HepG2 (cell line): Measurements from ENCODE around the gene SLC9A9. TPM values are rescaled to one million over a fixed set of nuclear protein-coding genes. Genes with fewer than 3 reads are reported as not detected.

Experiments
- ATAC-seq: fragments of 200-7000 bp; cut with Tn5 transposase; 3 replicates; pipeline ENCODE4 v1.9.1; 2020; ENCODE audit warnings: mild to moderate bottlenecking, moderate library complexity
- BruUV-seq: library from RNA; stranded (reverse); fragments of 400-500 nt; replicated peaks from 2 replicates; lab custom pipeline; 2021; lab: Mats Ljungman, UMichigan
- CTCF ChIA-PET: fragments of 300-600 bp; formaldehyde crosslinking; extraction: SDS; loops from one replicate; lab custom pipeline; 2021; ENCODE audit warnings: low total read pairs, inconsistent platforms, low intra/inter-chr PET ratio; lab: Yijun Ruan, JAX
- POLR2A ChIA-PET: fragments of 350-600 bp; sonication (Branson Sonifier 250); formaldehyde crosslinking; loops from one replicate; lab custom pipeline; 2020; ENCODE audit warnings: antibody characterized with exemption, inconsistent platforms; lab: Yijun Ruan, JAX
- DNase-seq: peaks from one replicate; pipeline ENCODE4 v3.0.0-alpha.2; 2015; ENCODE audit warnings: low spot score
- FAIRE-seq: peaks from 3 replicates; lab custom pipeline; 2011; peaks lifted over from hg19 to GRCh38; lab: Jason Lieb, UNC
- H2AFZ ChIP-seq: one replicate; pipeline ENCODE4 v1.6.1; 2011; ENCODE audit warnings: low read length, inconsistent platforms
- H3K27ac ChIP-seq: fragments of 300-600 bp; 3 replicates; pipeline ENCODE4 v1.8.0; 2011; ENCODE audit warnings: mixed run types, mild to moderate bottlenecking, mixed read lengths, low read length, inconsistent platforms; ENCODE audit not compliant: insufficient read depth; ENCODE audit errors: extremely low read length
- H3K27me3 ChIP-seq, 2 experiments: fragments of 200-600 bp in 1 of 2; 2 replicates in 1 of 2; 3 replicates in 1 of 2; pipeline versions ENCODE4 v1.6.0 to v1.8.0; 2011; ENCODE audit warnings: low read length in 2 of 2, mild to moderate bottlenecking in 2 of 2, moderate library complexity in 2 of 2, inconsistent platforms in 1 of 2; ENCODE audit not compliant: insufficient read depth in 2 of 2, control insufficient read depth in 1 of 2
- H3K36me3 ChIP-seq, 2 experiments: fragments of 200-600 bp in 1 of 2; replicated peaks in 1 of 2; 2 replicates in 1 of 2; 3 replicates in 1 of 2; pipeline versions ENCODE4 v1.5.1 to v1.8.0; 2011; ENCODE audit warnings: low read length in 2 of 2, inconsistent platforms in 1 of 2; ENCODE audit not compliant: insufficient read depth in 2 of 2, control insufficient read depth in 1 of 2
- H3K4me1 ChIP-seq: 2 replicates; pipeline ENCODE4 v1.5.1; 2012; ENCODE audit warnings: low read length, inconsistent platforms; ENCODE audit not compliant: insufficient read depth
- H3K4me2 ChIP-seq: 2 replicates; pipeline ENCODE4 v1.6.0; 2011; ENCODE audit warnings: low read depth, low read length, inconsistent platforms
- H3K4me3 ChIP-seq, 3 experiments: fragments of 200-600 bp in 1 of 3; sonication (generic), shearing (Covaris generic) in 1 of 3; replicated peaks in 1 of 3; 2 replicates each; pipeline ENCODE4 v1.5.1; 2011 to 2016; ENCODE audit warnings: low read length in 3 of 3, inconsistent platforms in 2 of 3, low read depth in 2 of 3, mild to moderate bottlenecking in 2 of 3, control low read depth in 1 of 3, mixed read lengths in 1 of 3; ENCODE audit not compliant: insufficient read depth in 1 of 3
- H3K79me2 ChIP-seq: one replicate; pipeline ENCODE4 v1.6.1; 2011; ENCODE audit warnings: low read length, inconsistent platforms; ENCODE audit not compliant: insufficient read depth
- H3K9ac ChIP-seq: 2 replicates; pipeline ENCODE4 v1.6.0; 2011; ENCODE audit warnings: mild to moderate bottlenecking, low read depth, low read length, inconsistent platforms; ENCODE audit not compliant: insufficient read depth
- H3K9me3 ChIP-seq: 2 replicates; pipeline ENCODE4 v1.5.1; 2012; ENCODE audit warnings: mild to moderate bottlenecking, low read length
- H4K20me1 ChIP-seq: 2 replicates; pipeline ENCODE4 v1.6.0; 2011; ENCODE audit warnings: inconsistent platforms, mild to moderate bottlenecking, low read length, moderate library complexity; ENCODE audit not compliant: insufficient read depth
- FOXO1 ChIP-seq: sonication (generic); formaldehyde crosslinking; IDR thresholded peaks from 2 replicates; pipeline ENCODE4 v1.4.0; 2020; ENCODE audit warnings: missing genetic modification reagents
- HMG20A ChIP-seq: IDR thresholded peaks from 2 replicates; pipeline ENCODE4 v1.6.1; 2016; ENCODE audit warnings: borderline replicate concordance
- MAF1 ChIP-seq: sonication (generic); formaldehyde crosslinking; IDR thresholded peaks from 2 replicates; pipeline ENCODE4 v1.5.0; 2020; ENCODE audit warnings: missing genetic modification reagents, borderline replicate concordance
- MAFK ChIP-seq, 2 experiments: IDR thresholded peaks in 1 of 2; conservative IDR thresholded peaks in 1 of 2; 2 replicates each; pipeline ENCODE4 v1.6.1; 2011; ENCODE audit warnings: improper control_type of control experiment in 2 of 2, low read length in 2 of 2
- MTA3 ChIP-seq: sonication (generic); formaldehyde crosslinking; IDR thresholded peaks from 2 replicates; pipeline ENCODE4 v1.4.0; 2020; ENCODE audit warnings: missing genetic modification reagents
- RAD21 ChIP-seq: fragments of 450-650 bp; formaldehyde crosslinking; IDR thresholded peaks from 2 replicates; pipeline ENCODE4 v1.5.0; 2020; ENCODE audit warnings: mild to moderate bottlenecking
- RBFOX2 ChIP-seq: fragments of 200-400 bp; formaldehyde crosslinking; IDR thresholded peaks from 2 replicates; pipeline ENCODE4 v1.6.1; 2017; ENCODE audit warnings: low read depth, mild to moderate bottlenecking, low read length
- ZNF224 ChIP-seq: sonication (generic); formaldehyde crosslinking; IDR thresholded peaks from 2 replicates; pipeline ENCODE4 v1.5.0; 2020; ENCODE audit warnings: mild to moderate bottlenecking, missing genetic modification reagents
- ZNF713 ChIP-seq: sonication (generic); formaldehyde crosslinking; IDR thresholded peaks from 2 replicates; pipeline ENCODE4 v1.4.0; 2020; ENCODE audit warnings: mild to moderate bottlenecking, missing genetic modification reagents
- WGBS: methylation state at CpG from one replicate; pipeline ENCODE4 v1.1.6; 2017; ENCODE audit warnings: low lambda C conversion rate; 5-methylcytosine and 5-hydroxymethylcytosine counted together
- in situ Hi-C: cut with HindIII; loops from 2 replicates; pipeline ENCODE4 v1.10.0; 2017; ENCODE audit warnings: low pct_unique_long_range_greater_than_20kb; ENCODE audit not compliant: extremely low pct_ligation_motif_present
- intact Hi-C: fragments of 100-400 bp; cut with micrococcal nuclease; formaldehyde crosslinking; loops from one replicate; pipeline ENCODE4 v1.10.0; 2022; ENCODE audit not compliant: unreplicated experiment
- polyA plus RNA-seq, 8 experiments: library from polyadenylated mRNA; depleted of rRNA in 3 of 8; stranded (reverse) in 7 of 8; unstranded in 1 of 8; fragments of >200 nt; fragmentation: Illumina TruSeq in 4 of 8; extraction: Trizol in 4 of 8; gene quantifications; 2 replicates each; pipeline versions ENCODE4 v1.2.1 to v1.2.3, GENCODE V29; 2011 to 2016; ENCODE audit warnings: low read depth in 4 of 8, missing spikeins in 1 of 8, mixed read lengths in 1 of 8; ENCODE audit not compliant: insufficient read depth in 1 of 8
- total RNA-seq, 5 experiments: library from RNA; depleted of rRNA; stranded (reverse); fragments of >200 nt; fragmentation: Illumina TruSeq; extraction: Trizol; gene quantifications; 2 replicates each; pipeline ENCODE4 v1.2.3, GENCODE V29; 2016; ENCODE audit warnings: low read depth in 1 of 5
- TF ChIP-seq, protein P1 (sequence below): sonication (generic); formaldehyde crosslinking; IDR thresholded peaks from 2 replicates; pipeline ENCODE4 v1.9.0; 2021; ENCODE audit warnings: mild to moderate bottlenecking, missing genetic modification reagents
- TF ChIP-seq, protein P2 (sequence below): sonication (generic); formaldehyde crosslinking; IDR thresholded peaks from 2 replicates; pipeline ENCODE4 v1.4.0; 2020; ENCODE audit warnings: missing genetic modification reagents
- TF ChIP-seq, protein P3 (sequence below): sonication (generic); formaldehyde crosslinking; IDR thresholded peaks from 2 replicates; pipeline ENCODE4 v1.5.0; 2020; ENCODE audit warnings: missing genetic modification reagents, mild to moderate bottlenecking, borderline replicate concordance

SLC9A9 gene
- total and polyA plus RNA-seq, 2 of the 13 experiments (the other 11 are each of a cell fraction or from before 2014, with no cell fraction given), result not detected

DNA sequence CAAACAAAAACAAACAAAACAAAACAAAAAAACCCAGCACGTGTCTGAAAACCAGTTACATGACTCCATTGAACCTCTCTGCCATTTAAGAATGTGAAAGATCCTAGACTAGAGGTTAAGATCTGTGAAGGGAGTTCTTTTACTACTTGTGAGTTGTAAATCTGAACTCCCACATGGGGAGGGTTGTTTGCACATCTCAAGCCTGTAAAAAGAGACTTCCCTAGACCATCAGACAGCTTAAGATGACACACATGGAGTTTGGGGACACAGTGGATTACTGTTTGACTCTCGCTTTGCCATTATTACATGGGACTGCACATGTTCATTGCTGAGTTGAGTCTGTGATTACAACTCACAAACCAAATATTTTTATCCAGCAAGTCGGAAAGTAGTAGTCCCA is 171.5 kb downstream of the SLC9A9 start (continued):
- TF ChIP-seq MAF1, result no peak
- TF ChIP-seq RBFOX2, result no peak
- no peak for TF ChIP-seq ZNF224
- TF ChIP-seq, protein P1, sequence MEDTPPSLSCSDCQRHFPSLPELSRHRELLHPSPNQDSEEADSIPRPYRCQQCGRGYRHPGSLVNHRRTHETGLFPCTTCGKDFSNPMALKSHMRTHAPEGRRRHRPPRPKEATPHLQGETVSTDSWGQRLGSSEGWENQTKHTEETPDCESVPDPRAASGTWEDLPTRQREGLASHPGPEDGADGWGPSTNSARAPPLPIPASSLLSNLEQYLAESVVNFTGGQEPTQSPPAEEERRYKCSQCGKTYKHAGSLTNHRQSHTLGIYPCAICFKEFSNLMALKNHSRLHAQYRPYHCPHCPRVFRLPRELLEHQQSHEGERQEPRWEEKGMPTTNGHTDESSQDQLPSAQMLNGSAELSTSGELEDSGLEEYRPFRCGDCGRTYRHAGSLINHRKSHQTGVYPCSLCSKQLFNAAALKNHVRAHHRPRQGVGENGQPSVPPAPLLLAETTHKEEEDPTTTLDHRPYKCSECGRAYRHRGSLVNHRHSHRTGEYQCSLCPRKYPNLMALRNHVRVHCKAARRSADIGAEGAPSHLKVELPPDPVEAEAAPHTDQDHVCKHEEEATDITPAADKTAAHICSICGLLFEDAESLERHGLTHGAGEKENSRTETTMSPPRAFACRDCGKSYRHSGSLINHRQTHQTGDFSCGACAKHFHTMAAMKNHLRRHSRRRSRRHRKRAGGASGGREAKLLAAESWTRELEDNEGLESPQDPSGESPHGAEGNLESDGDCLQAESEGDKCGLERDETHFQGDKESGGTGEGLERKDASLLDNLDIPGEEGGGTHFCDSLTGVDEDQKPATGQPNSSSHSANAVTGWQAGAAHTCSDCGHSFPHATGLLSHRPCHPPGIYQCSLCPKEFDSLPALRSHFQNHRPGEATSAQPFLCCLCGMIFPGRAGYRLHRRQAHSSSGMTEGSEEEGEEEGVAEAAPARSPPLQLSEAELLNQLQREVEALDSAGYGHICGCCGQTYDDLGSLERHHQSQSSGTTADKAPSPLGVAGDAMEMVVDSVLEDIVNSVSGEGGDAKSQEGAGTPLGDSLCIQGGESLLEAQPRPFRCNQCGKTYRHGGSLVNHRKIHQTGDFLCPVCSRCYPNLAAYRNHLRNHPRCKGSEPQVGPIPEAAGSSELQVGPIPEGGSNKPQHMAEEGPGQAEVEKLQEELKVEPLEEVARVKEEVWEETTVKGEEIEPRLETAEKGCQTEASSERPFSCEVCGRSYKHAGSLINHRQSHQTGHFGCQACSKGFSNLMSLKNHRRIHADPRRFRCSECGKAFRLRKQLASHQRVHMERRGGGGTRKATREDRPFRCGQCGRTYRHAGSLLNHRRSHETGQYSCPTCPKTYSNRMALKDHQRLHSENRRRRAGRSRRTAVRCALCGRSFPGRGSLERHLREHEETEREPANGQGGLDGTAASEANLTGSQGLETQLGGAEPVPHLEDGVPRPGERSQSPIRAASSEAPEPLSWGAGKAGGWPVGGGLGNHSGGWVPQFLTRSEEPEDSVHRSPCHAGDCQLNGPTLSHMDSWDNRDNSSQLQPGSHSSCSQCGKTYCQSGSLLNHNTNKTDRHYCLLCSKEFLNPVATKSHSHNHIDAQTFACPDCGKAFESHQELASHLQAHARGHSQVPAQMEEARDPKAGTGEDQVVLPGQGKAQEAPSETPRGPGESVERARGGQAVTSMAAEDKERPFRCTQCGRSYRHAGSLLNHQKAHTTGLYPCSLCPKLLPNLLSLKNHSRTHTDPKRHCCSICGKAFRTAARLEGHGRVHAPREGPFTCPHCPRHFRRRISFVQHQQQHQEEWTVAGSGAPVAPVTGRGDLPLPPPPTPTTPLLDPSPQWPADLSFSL (CRISPR knock-in tag), result no peak
- TF ChIP-seq, protein P2, sequence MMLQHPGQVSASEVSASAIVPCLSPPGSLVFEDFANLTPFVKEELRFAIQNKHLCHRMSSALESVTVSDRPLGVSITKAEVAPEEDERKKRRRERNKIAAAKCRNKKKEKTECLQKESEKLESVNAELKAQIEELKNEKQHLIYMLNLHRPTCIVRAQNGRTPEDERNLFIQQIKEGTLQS, result no peak
- TF ChIP-seq FOXO1 (CRISPR knock-in tag), result no peak
- no peak for TF ChIP-seq HMG20A

GRCh38 chr3:143676021-143676420 is 172.2 kb downstream of the SLC9A9 start:
- POLR2A ChIA-PET, result no interaction called here
- Histone ChIP-seq H3K36me3 (no peaks in the 10 kb centered on the region), H3K79me2 (no peaks in the 10 kb centered on the region), H4K20me1 (no peaks in the 10 kb centered on the region), H3K9ac (no peak overlapping the region), H3K27ac (no peak overlapping the region), H3K27me3 (no peaks in the 10 kb centered on the region), H3K4me2 (no peak overlapping the region), H3K4me3 (no peak overlapping the region), H3K4me1 (no peaks in the 10 kb centered on the region), H2AFZ (no peak overlapping the region), H3K9me3 (no peaks in the 10 kb centered on the region)
- no peak for FAIRE-seq
- intact Hi-C loops (no loop called here), in situ Hi-C loops (no loop called here)
- TF ChIP-seq ZNF713 (no peak), MAFK (conservative IDR thresholded peaks at IDR 0.05 in 1 of 2, IDR thresholded peaks at IDR 0.05 in 1 of 2; ENCODE audit: low read length in 2 of 2) (no peak), RAD21 (CRISPR knock-in tag) (no peak), MTA3 (CRISPR knock-in tag) (no peak)
- TF ChIP-seq, protein P3, sequence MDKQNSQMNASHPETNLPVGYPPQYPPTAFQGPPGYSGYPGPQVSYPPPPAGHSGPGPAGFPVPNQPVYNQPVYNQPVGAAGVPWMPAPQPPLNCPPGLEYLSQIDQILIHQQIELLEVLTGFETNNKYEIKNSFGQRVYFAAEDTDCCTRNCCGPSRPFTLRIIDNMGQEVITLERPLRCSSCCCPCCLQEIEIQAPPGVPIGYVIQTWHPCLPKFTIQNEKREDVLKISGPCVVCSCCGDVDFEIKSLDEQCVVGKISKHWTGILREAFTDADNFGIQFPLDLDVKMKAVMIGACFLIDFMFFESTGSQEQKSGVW, result no peak
- CTCF ChIA-PET, result no interaction called here
- BruUV-seq, result no TSS peak
- no peak for ATAC-seq
- DNase-seq, result no peak
- WGBS, result 37% methylated on average over 6 of the region's 6 CpGs
